ENCODE data around the gene TMEM161B. TPM values are rescaled to one million over a fixed set of nuclear protein-coding genes. Genes with fewer than 3 reads are reported as not detected.
A peak's percentile ranks its signal among the peaks of the same experiment; 100 is the strongest.

Gene TMEM161B
- total RNA-seq (10 to 100 TPM in 7 of 9 donors, 1 to 10 TPM in 2; 5.6 to 32.3 (median 15.1) TPM), polyA plus RNA-seq (10 to 100 TPM in 1 of 3 donors, 1 to 10 TPM in 2; 3.8 to 15.7 (median 4.5) TPM)
- long read RNA-seq, donor 1, partial matches to known transcripts, result 0 of 4 reads
- long read RNA-seq, donor 1, other reads (novel, unspliced or antisense), result 0 of 4 reads
- long read RNA-seq, donor 2, partial matches to known transcripts, result 0 of 4 reads
- long read RNA-seq, donor 2, other reads (novel, unspliced or antisense), result 0 of 4 reads
- long read RNA-seq, donor 3, partial matches to known transcripts, result 0 of 5 reads
- long read RNA-seq, donor 3, other reads (novel, unspliced or antisense), result 0 of 5 reads
- long read RNA-seq, donor 4, partial matches to known transcripts, result 1 of 1 reads
- long read RNA-seq, donor 4, other reads (novel, unspliced or antisense), result 0 of 1 reads
- long read RNA-seq, donor 5, transcript TMEM161B-201 (12 exons, 2,594 nt), result major isoform, 5 of 15 reads
- long read RNA-seq, donor 5, partial matches to known transcripts, result 0 of 15 reads
- long read RNA-seq, donor 5, other reads (novel, unspliced or antisense), result 10 of 15 reads
- long read RNA-seq, donor 6, partial matches to known transcripts, result 1 of 6 reads
- long read RNA-seq, donor 6, other reads (novel, unspliced or antisense), result 3 of 6 reads
- long read RNA-seq, donor 7, result 0 reads
- long read RNA-seq, donor 8, transcript TMEM161B-201 (12 exons, 2,594 nt), result major isoform, 5 of 12 reads
- long read RNA-seq, donor 8, partial matches to known transcripts, result 5 of 12 reads
- long read RNA-seq, donor 8, other reads (novel, unspliced or antisense), result 0 of 12 reads
- long read RNA-seq, donor 9, partial matches to known transcripts, result 0 of 3 reads
- long read RNA-seq, donor 9, other reads (novel, unspliced or antisense), result 0 of 3 reads
- long read RNA-seq, donor 10, result 0 reads

DNA sequence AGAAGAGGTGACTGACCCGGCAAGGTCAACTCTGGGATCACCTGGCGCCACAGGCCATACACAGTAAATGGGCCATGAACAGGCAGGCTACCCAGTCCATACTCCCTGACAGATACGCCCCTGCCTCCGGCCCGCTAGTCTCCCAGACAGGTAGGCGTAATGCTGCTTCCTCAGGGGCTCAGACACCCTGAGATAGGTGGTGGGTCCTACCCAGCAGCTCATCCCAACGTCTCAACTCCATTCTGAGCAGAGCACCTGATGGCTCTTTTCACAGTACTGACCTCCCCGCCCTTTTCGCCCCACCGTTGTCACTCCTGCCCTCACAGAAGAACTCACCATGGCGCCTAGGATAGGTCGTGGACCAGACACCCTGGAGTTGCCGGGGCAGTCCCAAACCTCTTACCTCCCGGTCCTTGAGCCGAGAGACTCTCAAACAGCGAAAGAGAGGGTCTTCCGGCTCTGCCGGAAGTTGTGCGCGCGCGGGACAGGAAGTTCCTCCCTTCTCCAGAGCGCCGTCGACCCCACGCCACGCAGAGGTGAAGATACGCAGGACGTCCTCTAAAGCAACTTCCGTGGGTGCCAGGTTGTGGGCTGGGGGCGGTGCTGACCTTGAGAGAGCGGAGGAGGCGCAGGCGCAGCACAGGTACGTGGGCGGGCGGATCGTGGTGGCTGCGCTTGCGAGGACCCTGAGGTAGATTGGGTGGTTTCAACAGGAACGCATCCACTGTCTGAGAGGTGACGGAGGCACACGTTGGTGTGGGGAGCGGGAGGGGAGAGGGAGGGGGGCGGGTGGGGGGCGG, at the start of gene TMEM161B:
TMEM161B (minus strand) TSS at position 461 of the 800 bp plus-strand sequence; CDS start at position 339, 122 bp downstream.
- Histone ChIP-seq H3K36me3 (replicated peaks in 1 of 2) (no peaks in the 10 kb centered on the region), H3K27ac (peak within 1 kb of the TSS in 4 of 5 donors; percentile 30 to 78 (median 60)), H3K4me3 (peak within 1 kb of the TSS; percentile 72 to 99 (median 91)), H3K27me3 (no peaks in the 10 kb centered on the region), H3K4me1 (replicated peaks in 1 of 2) (peaks cover 4 to 31% of the 10 kb centered on the region in 2 donors), H3K9me3 (replicated peaks in 1 of 3) (no peaks in the 10 kb centered on the region)
- WGBS, 4 donors, result 0 to 1% (median 0%) methylated on average over 19 to 45 of the region's 46 CpGs
- peak; percentile 85 to 96 (median 92) for DNase-seq
- TF ChIP-seq, protein P1, sequence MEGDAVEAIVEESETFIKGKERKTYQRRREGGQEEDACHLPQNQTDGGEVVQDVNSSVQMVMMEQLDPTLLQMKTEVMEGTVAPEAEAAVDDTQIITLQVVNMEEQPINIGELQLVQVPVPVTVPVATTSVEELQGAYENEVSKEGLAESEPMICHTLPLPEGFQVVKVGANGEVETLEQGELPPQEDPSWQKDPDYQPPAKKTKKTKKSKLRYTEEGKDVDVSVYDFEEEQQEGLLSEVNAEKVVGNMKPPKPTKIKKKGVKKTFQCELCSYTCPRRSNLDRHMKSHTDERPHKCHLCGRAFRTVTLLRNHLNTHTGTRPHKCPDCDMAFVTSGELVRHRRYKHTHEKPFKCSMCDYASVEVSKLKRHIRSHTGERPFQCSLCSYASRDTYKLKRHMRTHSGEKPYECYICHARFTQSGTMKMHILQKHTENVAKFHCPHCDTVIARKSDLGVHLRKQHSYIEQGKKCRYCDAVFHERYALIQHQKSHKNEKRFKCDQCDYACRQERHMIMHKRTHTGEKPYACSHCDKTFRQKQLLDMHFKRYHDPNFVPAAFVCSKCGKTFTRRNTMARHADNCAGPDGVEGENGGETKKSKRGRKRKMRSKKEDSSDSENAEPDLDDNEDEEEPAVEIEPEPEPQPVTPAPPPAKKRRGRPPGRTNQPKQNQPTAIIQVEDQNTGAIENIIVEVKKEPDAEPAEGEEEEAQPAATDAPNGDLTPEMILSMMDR (IDR thresholded peaks at IDR 0.05), result peak in 1 of 6 experiments; percentile 23
- peak in 1 of 2 donors; percentile 33 for TF ChIP-seq POLR2A (IDR thresholded peaks at IDR 0.05)
- intact Hi-C loops (cut with DNase I), result no loop called here

DNA sequence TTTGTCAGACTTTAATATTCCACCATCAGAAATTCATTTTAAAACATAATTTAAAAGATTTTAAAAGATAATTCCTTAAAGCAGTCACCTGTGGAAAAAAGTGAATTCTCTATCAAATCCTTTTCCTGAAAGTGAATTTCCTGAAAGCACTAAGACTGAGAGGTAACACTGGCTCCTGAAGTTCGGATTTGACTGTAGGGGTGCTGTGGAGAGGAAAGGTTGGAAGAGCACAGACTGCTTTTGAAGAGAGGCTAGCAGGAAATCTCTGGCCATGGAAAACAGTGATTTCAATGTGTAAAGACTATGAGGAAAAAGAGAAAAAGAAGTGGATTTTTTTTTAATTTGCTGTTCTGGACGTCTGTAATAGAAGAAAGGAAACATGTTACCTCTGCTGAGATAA, 35.7 kb upstream of the TMEM161B start:
- Histone ChIP-seq H3K27ac (no peak overlapping the region), H3K4me1 (replicated peaks in 1 of 2) (no peaks in the 10 kb centered on the region), H3K27me3 (no peaks in the 10 kb centered on the region), H3K36me3 (replicated peaks in 1 of 2) (no peaks in the 10 kb centered on the region), H3K4me3 (no peak overlapping the region), H3K9me3 (replicated peaks in 1 of 3) (no peaks in the 10 kb centered on the region)
- WGBS, 4 donors, result 35 to 58% (median 50%) methylated on average over 2 of the region's 2 CpGs
- TF ChIP-seq, protein P1 (IDR thresholded peaks at IDR 0.05), result no peak
- TF ChIP-seq POLR2A (IDR thresholded peaks at IDR 0.05), result no peak
- intact Hi-C loops (cut with DNase I), result no loop called here
- no peak for DNase-seq

GRCh38 chr5:88298425-88298824, 29.8 kb upstream of the TMEM161B start:
- H3K36me3 ChIP-seq (replicated peaks in 1 of 2), result no peaks in the 10 kb centered on the region
- H3K9me3 ChIP-seq (replicated peaks in 1 of 3), result peaks cover 0 to 3% (median 0%) of the 10 kb centered on the region in 3 donors
- DNase-seq, result no peak
- H3K27ac ChIP-seq, result no peak overlapping the region
- intact Hi-C loops (cut with DNase I), result no loop called here
- H3K27me3 ChIP-seq, result no peaks in the 10 kb centered on the region
- H3K4me1 ChIP-seq (replicated peaks in 1 of 2), result no peaks in the 10 kb centered on the region
- H3K4me3 ChIP-seq, result no peak overlapping the region
- TF ChIP-seq POLR2A (IDR thresholded peaks at IDR 0.05), result no peak
- TF ChIP-seq, protein P1 (IDR thresholded peaks at IDR 0.05), result no peak

Data from adrenal gland (tissue), 19 donors.